ENCODE data around the gene FTL.

Gene FTL

GRCh38 chr19:48991873-48992580, 26.9 kb downstream of the FTL start:
- no peak for DNase-seq (ENCODE audit: low read depth in 2 of 2)

DNA sequence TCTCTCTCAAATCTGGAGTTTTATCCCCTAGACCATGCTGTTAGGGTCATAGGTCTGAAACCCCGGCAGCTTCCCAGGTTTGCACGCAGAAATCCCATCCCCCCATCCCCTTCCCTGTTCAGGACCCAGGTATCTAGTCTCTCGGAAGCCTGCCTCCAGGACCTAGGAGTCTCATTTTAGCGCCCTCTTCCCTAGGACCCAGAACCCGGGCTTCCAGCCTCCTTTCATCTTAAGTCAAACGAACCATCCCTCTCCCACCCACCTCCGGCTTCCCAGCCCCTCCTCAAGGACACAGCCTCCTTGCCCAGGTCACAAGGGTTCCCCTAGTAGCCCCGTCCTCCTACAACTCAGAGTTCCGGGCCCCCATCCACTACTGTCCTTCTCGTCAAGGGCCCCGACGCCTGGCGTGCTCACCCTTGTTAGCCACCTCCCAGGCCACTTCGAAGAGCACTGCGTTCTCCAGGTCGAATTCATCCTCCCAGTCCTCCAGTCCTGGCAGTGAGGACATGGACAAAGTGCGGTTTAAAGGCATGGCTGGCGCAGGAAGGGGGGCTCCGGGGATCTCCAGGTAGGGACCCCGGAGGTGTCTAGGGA, 27.6 kb downstream of the FTL start:
- DNase-seq (ENCODE audit: low read depth in 2 of 2) = no peak

- peak; percentile 98 for DNase-seq (ENCODE audit: low read depth in 2 of 2)
Measured at GRCh38 chr19:48993175-48994034, 28.3 kb downstream of the FTL start, which contains the start of the genes GYS1 and RUVBL2. TSS of gene GYS1 (minus strand) at chr19:48993309. CDS start at chr19:48993112, 197 bp downstream. TSS of gene RUVBL2 (plus strand) at chr19:48993887. CDS start at chr19:48993912, 25 bp downstream.

- no peak for DNase-seq (ENCODE audit: low read depth in 2 of 2)
Measured at GRCh38 chr19:48994035-48994386, 28.9 kb downstream of the FTL start.

- DNase-seq (ENCODE audit: low read depth in 2 of 2) = no peak
Measured at GRCh38 chr19:48997972-48998371, 32.9 kb downstream of the FTL start.

DNA sequence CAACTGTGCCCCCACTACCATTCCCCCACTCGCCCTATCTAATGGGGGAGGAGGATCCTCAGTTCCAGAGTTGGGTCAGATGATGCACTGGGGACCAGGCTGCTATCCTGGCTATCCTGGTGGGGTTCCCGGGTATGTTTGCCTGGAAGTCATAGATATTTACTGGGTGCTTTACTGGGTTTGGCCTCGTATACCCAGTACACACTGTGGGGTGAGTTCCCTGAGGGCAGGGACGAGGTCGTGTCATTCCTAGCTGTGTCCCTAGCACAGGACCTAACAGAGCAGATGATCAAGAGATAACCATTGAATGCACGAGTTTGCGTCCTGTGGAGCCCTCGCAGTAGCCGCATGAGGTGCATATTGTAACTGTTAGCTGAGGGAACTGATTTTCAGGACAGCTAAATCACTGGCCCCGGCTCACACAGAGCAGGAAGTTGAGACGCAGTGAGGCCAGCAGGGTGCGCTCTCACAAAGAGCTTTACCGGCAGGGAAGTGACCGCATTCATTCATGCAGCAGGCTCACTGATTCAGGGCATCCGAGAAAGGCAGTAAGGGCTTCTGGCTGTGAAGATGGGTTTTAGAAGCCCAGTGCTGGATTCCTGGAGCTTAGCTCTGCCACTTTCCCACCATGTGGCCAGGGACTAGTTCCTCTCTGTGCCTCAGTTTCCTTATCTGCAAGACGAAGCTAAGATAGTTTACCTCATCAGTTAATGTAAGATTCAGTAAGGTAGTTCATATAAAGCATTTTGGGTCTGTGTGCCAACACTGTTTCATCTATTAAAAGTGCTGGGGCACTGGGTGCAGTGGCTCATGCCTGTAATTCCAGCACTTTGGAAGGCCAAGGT, 34.6 kb downstream of the FTL start:
- DNase-seq (ENCODE audit: low read depth in 2 of 2) = peak; percentile 33 to 41

- DNase-seq (ENCODE audit: low read depth in 2 of 2) = no peak
Measured at GRCh38 chr19:49004133-49004532, 39.0 kb downstream of the FTL start.

DNA sequence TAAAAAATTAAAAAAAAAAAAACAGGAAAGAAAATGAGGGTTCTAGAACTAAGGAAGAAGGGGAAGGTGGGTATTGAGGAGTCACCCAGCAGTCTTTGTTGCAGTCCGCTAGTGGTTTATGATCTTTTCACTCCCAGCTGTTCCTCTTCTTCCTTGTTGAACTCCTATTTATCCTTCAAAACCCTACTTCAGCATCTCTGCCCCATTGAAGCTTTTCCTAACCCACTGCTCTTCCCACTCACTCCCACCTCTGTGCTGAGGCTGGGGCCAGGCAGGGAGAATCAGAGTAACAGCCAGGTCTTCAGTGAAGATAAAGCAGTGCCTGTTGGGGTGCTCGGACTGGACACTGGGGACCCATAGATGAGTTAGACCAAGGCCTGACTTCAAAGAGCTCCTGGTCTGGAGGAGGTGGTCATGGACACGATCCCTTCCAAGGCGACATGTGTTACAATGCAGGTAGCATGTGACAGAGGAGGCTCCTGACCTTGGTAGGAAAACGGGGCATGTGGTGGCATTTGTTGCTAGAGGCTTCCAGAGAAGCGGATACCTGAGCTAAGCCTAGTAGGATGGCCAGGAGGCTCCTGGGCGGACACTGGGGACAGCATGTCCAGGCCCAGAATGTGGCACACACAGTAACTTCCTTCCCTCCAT, 40.0 kb downstream of the FTL start:
- no peak for DNase-seq (ENCODE audit: low read depth in 2 of 2)

GRCh38 chr19:49006905-49007304, 41.8 kb downstream of the FTL start:
- no peak for DNase-seq (ENCODE audit: low read depth in 2 of 2)

DNA sequence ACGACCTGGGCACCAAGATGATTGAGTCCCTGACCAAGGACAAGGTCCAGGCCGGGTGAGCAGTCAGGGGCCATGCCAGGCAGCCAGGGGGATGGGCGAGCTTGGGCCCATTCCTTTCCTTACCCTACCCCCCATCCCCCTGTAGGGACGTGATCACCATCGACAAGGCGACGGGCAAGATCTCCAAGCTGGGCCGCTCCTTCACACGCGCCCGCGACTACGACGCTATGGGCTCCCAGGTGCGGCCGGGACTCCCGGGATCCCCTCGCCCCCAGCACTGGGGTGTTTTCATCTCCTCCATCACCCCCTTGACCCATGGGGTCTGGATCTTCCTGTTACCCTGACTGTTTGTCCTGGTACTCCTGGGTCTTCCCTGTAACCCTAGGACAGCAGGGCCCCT, 44.7 kb downstream of the FTL start:
- no peak for DNase-seq (ENCODE audit: low read depth in 2 of 2)

DNA sequence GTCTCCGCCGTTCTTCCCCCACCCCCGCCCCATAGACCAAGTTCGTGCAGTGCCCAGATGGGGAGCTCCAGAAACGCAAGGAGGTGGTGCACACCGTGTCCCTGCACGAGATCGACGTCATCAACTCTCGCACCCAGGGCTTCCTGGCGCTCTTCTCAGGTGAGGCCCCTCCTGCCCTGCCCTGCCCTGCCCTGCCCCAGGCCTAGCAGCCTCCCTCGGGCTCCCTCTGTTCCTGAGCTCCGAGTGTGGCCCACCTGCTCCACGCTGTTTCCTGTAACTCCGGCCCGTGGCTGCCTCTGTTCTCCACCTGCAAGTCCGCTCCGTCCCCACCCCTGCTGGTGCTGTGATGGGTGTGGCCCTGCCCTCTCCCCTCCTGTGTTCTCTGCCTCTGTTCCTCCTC, 45.3 kb downstream of the FTL start:
- DNase-seq (ENCODE audit: low read depth in 2 of 2) = no peak

DNA sequence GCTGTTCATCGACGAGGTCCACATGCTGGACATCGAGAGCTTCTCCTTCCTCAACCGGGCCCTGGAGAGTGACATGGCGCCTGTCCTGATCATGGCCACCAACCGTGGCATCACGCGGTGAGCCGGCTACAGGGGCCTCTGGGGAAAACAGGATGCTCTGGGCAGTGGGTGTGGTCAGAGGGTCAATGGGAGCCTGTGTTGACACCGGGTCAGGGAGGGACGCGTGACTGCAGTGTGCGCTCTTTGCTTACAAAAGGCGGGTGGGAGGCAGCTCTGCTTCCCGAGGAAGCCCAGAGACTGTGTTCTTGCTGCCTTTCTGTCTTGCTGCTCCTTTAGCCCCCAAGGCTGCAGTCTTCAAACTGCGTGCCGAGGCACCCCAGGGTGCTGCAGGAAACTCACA, 46.1 kb downstream of the FTL start:
- DNase-seq (ENCODE audit: low read depth in 2 of 2) = no peak

- no peak for DNase-seq (ENCODE audit: low read depth in 2 of 2)
Measured at GRCh38 chr19:49014123-49014869, 49.2 kb downstream of the FTL start.

- DNase-seq (ENCODE audit: low read depth in 2 of 2) = no peak
Measured at GRCh38 chr19:49014870-49015255, 49.8 kb downstream of the FTL start.

DNA sequence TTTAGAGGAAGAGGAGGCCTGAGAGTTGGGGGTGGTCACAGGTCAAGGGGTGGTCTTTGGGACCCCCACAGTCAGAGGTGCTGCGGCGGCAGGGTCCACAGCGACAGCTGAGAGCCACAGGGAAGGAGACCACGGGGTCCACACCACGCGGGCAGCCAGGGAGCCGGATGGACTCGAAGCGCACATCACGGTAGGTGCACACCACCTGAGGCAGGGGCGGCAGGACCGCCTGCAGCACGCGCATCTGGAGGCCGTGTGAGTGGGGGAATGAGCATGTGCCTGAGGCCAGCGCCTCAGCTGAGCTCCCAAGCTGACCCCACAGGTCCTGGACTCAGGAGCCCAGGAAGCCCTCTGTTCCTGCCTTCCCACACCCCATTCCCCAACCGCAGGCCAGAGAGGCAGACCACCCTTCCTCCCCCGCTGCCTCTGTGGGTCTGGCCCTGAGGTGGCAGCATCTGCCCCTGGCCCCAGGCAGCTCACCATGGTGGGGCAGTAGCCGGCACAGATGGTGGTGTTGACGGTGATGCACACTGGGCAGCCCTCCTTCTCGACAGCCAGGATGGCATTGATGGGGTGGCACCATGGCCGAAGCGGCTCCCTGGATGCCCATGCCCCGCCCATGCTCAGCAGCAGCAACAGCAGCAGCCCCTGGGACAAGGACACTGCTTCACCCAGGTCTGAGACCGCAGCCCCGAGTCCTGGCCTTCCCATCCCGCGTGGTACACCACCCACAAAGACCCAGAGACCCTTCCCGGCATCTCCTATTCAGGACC, 51.1 kb downstream of the FTL start:
- no peak for DNase-seq (ENCODE audit: low read depth in 2 of 2)
